Measurements from ENCODE around the gene DRAXIN.

The DRAXIN gene

DNA sequence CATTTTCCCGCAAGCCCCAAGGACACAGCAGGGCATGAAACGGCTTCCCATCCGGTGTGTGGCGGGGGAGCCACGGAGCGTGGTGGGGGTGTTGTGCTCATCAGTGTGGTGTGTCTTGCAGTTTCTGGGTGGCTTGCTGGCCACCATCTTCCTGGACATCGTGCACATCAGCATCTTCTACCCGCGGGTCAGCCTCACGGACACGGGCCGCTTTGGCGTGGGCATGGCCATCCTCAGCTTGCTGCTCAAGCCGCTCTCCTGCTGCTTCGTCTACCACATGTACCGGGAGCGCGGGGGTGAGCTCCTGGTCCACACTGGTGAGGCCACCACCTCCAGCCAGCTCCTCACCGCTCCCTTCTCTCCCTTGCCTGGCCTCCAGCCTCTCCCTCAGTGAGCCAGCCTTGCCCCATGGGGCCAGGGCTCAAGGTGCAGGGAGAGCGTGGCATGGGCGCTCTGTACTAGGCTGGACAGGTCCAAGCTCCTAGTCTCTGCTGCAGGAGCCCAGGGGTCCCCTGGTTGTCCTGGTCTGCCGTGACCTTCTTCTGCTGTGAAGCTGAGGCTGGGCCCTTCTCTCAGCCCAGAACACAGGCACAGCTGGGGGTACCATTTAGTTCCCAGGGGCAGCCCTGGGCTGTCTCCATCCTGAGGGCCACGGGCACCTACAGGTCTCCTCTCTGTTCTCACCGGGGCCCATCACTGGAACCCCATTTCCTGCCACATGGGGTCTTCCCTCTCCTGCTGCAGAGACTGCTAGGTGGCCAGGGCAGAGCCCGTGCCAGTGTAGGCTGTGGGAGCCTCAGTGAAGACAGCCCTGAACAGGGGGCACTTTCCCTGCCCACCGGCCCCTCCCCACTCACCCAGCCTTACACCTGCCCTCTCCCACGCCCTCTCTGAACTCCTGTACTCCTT, 57.0 kb downstream of the DRAXIN start:
- no peak for TF ChIP-seq CTCF (IDR thresholded peaks at IDR 0.05; ENCODE audit: low read depth, low read length)
- DNase-seq (ENCODE audit: extremely low read depth, low read depth), result no peak

DNA sequence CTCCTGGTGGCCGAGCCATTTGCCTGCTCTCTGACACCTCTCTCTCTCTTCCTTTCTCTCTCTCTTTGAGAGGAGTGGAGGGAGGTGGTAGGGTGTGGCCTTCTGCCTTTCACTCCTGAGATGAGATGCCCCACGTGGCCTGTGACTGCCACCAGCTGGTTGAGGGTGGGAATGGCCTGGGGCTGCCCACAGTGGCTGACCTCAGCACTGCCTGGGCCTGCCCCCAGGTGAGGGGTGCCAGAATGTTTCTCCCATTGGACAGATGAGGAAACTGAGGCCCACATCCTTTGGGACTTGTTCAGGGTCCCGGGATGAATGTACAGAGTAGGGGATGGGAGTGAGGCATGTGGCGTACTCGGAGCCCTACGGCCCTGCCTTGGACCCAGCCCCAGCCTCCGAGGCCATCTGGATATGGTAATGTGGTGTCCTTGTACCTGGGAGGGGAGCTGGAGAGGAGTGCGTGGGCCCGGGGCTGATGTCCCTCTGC, 57.7 kb downstream of the DRAXIN start:
- peak; percentile 33 for TF ChIP-seq CTCF (IDR thresholded peaks at IDR 0.05; ENCODE audit: low read depth, low read length)
- DNase-seq (ENCODE audit: extremely low read depth, low read depth), result no peak

GRCh38 chr1:11749996-11750395, 58.5 kb downstream of the DRAXIN start:
- DNase-seq (ENCODE audit: extremely low read depth, low read depth), result no peak
- TF ChIP-seq CTCF (IDR thresholded peaks at IDR 0.05; ENCODE audit: low read depth, low read length), result no peak

DNA sequence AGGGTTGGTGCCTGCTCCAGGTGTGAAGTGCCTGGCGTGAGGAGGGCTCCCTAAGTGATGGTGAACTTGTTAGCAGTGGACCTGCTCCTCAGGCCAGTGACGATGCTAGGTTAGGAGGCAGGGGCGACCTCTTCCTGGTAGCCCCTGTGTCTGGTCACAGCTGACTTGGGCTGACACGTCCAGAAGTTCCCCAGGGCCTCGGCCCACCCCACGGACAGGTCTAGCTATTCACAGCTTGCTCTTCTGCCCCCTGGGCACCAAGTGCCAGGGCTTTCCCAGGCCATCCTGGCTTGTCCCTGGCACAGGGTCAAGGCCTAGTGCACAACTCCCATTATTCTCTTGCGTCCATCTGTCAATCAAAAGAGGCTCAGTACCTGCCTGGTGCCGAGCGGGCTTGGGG, 59.6 kb downstream of the DRAXIN start:
- TF ChIP-seq CTCF (IDR thresholded peaks at IDR 0.05; ENCODE audit: low read depth, low read length), result no peak
- no peak for DNase-seq (ENCODE audit: extremely low read depth, low read depth)

GRCh38 chr1:11752359-11753088, 61.0 kb downstream of the DRAXIN start:
- DNase-seq (ENCODE audit: extremely low read depth, low read depth), result no peak
- no peak for TF ChIP-seq CTCF (IDR thresholded peaks at IDR 0.05; ENCODE audit: low read depth, low read length)

DNA sequence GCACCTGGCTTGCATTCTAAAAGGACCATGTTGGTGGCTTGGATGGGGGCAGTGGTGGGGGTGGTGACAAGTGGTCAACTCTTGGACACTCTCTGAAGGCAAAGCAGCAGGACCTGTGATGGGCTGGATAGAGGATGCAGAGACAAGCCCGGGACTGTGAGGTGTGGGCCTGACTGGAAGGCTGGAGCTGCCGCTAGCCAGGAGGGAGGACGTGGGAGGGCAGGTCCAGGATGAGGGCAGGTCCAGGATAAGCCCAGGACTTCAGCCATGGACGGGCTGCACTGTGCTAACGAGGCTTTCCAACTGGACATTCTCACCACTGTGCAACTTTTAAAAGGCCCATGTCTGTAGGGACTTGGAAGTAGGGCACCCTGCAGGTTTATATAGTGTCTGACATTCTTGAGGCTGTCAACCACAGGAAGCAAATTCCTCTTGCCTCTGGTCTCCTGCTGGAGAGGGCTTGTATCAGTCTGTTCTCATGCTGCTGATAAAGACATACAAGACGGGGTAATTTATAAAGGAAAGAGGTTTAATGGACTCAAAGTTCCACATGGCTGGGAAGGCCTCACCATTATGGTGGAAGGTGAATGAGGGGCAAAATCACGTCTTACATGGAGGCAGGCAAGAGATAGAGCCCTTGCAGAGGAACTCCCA, 62.2 kb downstream of the DRAXIN start:
- no peak for DNase-seq (ENCODE audit: extremely low read depth, low read depth)
- no peak for TF ChIP-seq CTCF (IDR thresholded peaks at IDR 0.05; ENCODE audit: low read depth, low read length)

All from AG09319 (cell line).